HEK293 (cell line): ENCODE measurements around the gene ALS2.
A peak's percentile ranks its signal among the peaks of the same experiment; 100 is the strongest.

ENCODE experiments used
- AEBP2 ChIP-seq: fragments of 450-650 bp; formaldehyde crosslinking; IDR thresholded peaks from 2 replicates; pipeline ENCODE4 v1.5.1; 2016; ENCODE audit warnings: missing biosample characterization, missing genetic modification characterization, borderline replicate concordance
- CTCF ChIP-seq: fragments of 450-650 bp; formaldehyde crosslinking; IDR thresholded peaks from 2 replicates; pipeline ENCODE4 v1.5.1; 2016; ENCODE audit warnings: missing biosample characterization, missing genetic modification characterization
- GLI4 ChIP-seq: fragments of 450-650 bp; formaldehyde crosslinking; IDR thresholded peaks from 2 replicates; pipeline ENCODE4 v1.5.1; 2016; ENCODE audit warnings: missing biosample characterization, missing genetic modification characterization
- PRDM10 ChIP-seq: fragments of 450-650 bp; formaldehyde crosslinking; IDR thresholded peaks from 2 replicates; pipeline ENCODE4 v1.5.1; 2016; ENCODE audit warnings: missing biosample characterization, missing genetic modification characterization
- REST ChIP-seq: fragments of 450-650 bp; formaldehyde crosslinking; IDR thresholded peaks from 2 replicates; pipeline ENCODE4 v1.5.1; 2016; ENCODE audit warnings: missing biosample characterization, missing genetic modification characterization
- ZBTB26 ChIP-seq: fragments of 450-650 bp; formaldehyde crosslinking; optimal IDR thresholded peaks from 2 replicates; pipeline ENCODE3; 2016; ENCODE audit warnings: missing biosample characterization, mild to moderate bottlenecking, missing genetic modification characterization
- ZFP37 ChIP-seq: fragments of 450-650 bp; formaldehyde crosslinking; IDR thresholded peaks from 2 replicates; pipeline ENCODE4 v1.5.1; 2016; ENCODE audit warnings: missing biosample characterization, missing genetic modification characterization
- ZNF140 ChIP-seq: fragments of 450-650 bp; formaldehyde crosslinking; IDR thresholded peaks from 2 replicates; pipeline ENCODE4 v1.5.1; 2016; ENCODE audit warnings: missing biosample characterization, missing genetic modification characterization
- ZNF24 ChIP-seq: fragments of 450-650 bp; formaldehyde crosslinking; IDR thresholded peaks from 2 replicates; pipeline ENCODE4 v1.5.1; 2016; ENCODE audit warnings: missing biosample characterization, missing genetic modification characterization
- ZNF426 ChIP-seq: fragments of 450-650 bp; formaldehyde crosslinking; IDR thresholded peaks from 2 replicates; pipeline ENCODE4 v1.5.1; 2017; ENCODE audit warnings: missing biosample characterization, missing genetic modification characterization, mild to moderate bottlenecking, inconsistent platforms, moderate library complexity
- ZNF670 ChIP-seq: fragments of 450-650 bp; formaldehyde crosslinking; IDR thresholded peaks from 2 replicates; pipeline ENCODE4 v1.5.1; 2016; ENCODE audit warnings: missing biosample characterization, missing genetic modification characterization, low read depth
- ZNF843 ChIP-seq: fragments of 450-650 bp; formaldehyde crosslinking; IDR thresholded peaks from 2 replicates; pipeline ENCODE4 v1.5.1; 2016; ENCODE audit warnings: missing biosample characterization, missing genetic modification characterization

GRCh38 chr2:201707753-201708152 lies 73.0 kb downstream of the ALS2 start:
- TF ChIP-seq REST (no peak), ZNF24 (tag by site-specific recombination) (no peak), ZNF140 (no peak), CTCF (0 out of 2 replicates have a peak, but pooled peaks have one; percentile 10), ZFP37 (no peak), ZNF843 (no peak), GLI4 (tag by site-specific recombination) (no peak), ZNF426 (no peak), ZNF670 (no peak), ZBTB26 (no peak), AEBP2 (tag by site-specific recombination) (no peak), PRDM10 (tag by site-specific recombination) (no peak)
